ENCODE results near the gene KRTAP3-1. TPM values are rescaled to one million over a fixed set of nuclear protein-coding genes. Genes with fewer than 3 reads are reported as not detected.

KRTAP3-1 gene
- total and polyA plus RNA-seq, 2 donors (not counting 3 experiments of a cell fraction or from before 2014, with no cell fraction given), result not detected

GRCh38 chr17:40993084-40993483 lies 15.8 kb downstream of the KRTAP3-1 start:
- no peak for FAIRE-seq

More at GRCh38 chr17:40993084-40993483, 15.8 kb downstream of the KRTAP3-1 start:
- Histone ChIP-seq H3K27me3 (ENCODE audit: control insufficient read depth in 2 of 2, insufficient read depth in 2 of 2, low read length in 2 of 2) (peaks cover 2 to 3% of the 10 kb centered on the region in 2 experiments), H3K27ac (ENCODE audit: insufficient read depth, low read depth, low read length) (no peak overlapping the region), H3K9ac (replicated peaks; ENCODE audit: extremely low read depth, insufficient read depth, low read length) (no peak overlapping the region), H3K9me3 (replicated peaks; ENCODE audit: control insufficient read depth, insufficient read depth, low read length) (no peaks in the 10 kb centered on the region), H3K9me1 (replicated peaks; ENCODE audit: control insufficient read depth, extremely low read depth, insufficient read depth, low read length) (no peaks in the 10 kb centered on the region), H3K4me2 (ENCODE audit: insufficient read depth, low read length) (no peak overlapping the region), H4K20me1 (replicated peaks; ENCODE audit: control insufficient read depth, extremely low read depth, insufficient read depth, low read length) (no peaks in the 10 kb centered on the region), H2AFZ (ENCODE audit: low read depth, low read length) (no peak overlapping the region), H3K4me3 (replicated peaks in 1 of 3; ENCODE audit: insufficient read depth in 1 of 3, low read depth in 1 of 3, low read length in 3 of 3) (no peak overlapping the region), H3K36me3 (ENCODE audit: control insufficient read depth in 2 of 2, extremely low read depth in 1 of 2, insufficient read depth in 2 of 2, low read length in 2 of 2) (no peaks in the 10 kb centered on the region), H3K4me1 (ENCODE audit: control insufficient read depth, extremely low read depth, insufficient read depth, low read length) (no peaks in the 10 kb centered on the region), H3K79me2 (ENCODE audit: control insufficient read depth, insufficient read depth, low read length) (no peaks in the 10 kb centered on the region)
- POLR2A ChIA-PET, result no interaction called here
- dilution Hi-C loops (cut with MboI; ENCODE audit: extremely low pct_ligation_motif_present, low sequenced_read_pairs) (no loop called here), intact Hi-C loops (cut with micrococcal nuclease) (no loop called here)
- TF ChIP-seq FOS (IDR thresholded peaks at IDR 0.05; ENCODE audit: borderline replicate concordance, insufficient read depth, low read length) (no peak), POLR2A (IDR thresholded peaks at IDR 0.05; ENCODE audit: low read depth, low read length) (no peak), JUN (IDR thresholded peaks at IDR 0.05; ENCODE audit: borderline replicate concordance, insufficient read depth, insufficient read length, low read depth) (no peak), GATA2 (IDR thresholded peaks at IDR 0.05; ENCODE audit: insufficient read depth, insufficient read length, low read depth, low read length) (no peak), MYC (IDR thresholded peaks at IDR 0.05; ENCODE audit: low read depth, low read length) (no peak), CTCF (IDR thresholded peaks at IDR 0.05; ENCODE audit: extremely low read depth in 1 of 2, insufficient read depth in 1 of 2, low read depth in 1 of 2, low read length in 2 of 2) (no peak), EZH2 (IDR thresholded peaks at IDR 0.05; ENCODE audit: borderline replicate concordance, low read depth, low read length, severe bottlenecking) (no peak), POLR2AphosphoS5 (IDR thresholded peaks at IDR 0.05; ENCODE audit: insufficient read depth, low read depth, low read length) (no peak)
- TF ChIP-seq, protein P1, sequence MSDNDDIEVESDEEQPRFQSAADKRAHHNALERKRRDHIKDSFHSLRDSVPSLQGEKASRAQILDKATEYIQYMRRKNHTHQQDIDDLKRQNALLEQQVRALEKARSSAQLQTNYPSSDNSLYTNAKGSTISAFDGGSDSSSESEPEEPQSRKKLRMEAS (IDR thresholded peaks at IDR 0.05; ENCODE audit: insufficient read depth, insufficient read length), result no peak
- CTCF ChIA-PET, result interaction anchor here (1.4 kb wide), 1 partner anchor 30 kb away, joined by 3 read pairs; no protein-coding TSS in a partner anchor
- no TSS peak for BruUV-seq (replicated peaks)
- no peak for DNase-seq (ENCODE audit: low read depth, low spot score)
